WTC11 (cell line): ENCODE data around the gene MAP4K3.

Experiments
- GABPB1 ChIP-seq: sonication (generic); formaldehyde crosslinking; IDR thresholded peaks from 2 replicates; pipeline ENCODE4 v1.8.1; 2023; ENCODE audit warnings: mild to moderate bottlenecking, missing genetic modification reagents
- TCF7 ChIP-seq: sonication (generic); formaldehyde crosslinking; IDR thresholded peaks from 2 replicates; pipeline ENCODE4 v1.8.0; 2022; ENCODE audit warnings: mild to moderate bottlenecking, low read depth, missing genetic modification reagents, moderate library complexity
- TEAD4 ChIP-seq: sonication (generic); formaldehyde crosslinking; IDR thresholded peaks from 2 replicates; pipeline ENCODE4 v1.8.0; 2022; ENCODE audit warnings: mild to moderate bottlenecking, missing genetic modification reagents
- TF ChIP-seq, protein P1 (sequence below): sonication (generic); formaldehyde crosslinking; IDR thresholded peaks from 2 replicates; pipeline ENCODE4 v1.8.0; 2022; ENCODE audit warnings: mild to moderate bottlenecking, missing genetic modification reagents
- TF ChIP-seq, protein P2 (sequence below): fragments of 200-600 bp; IDR thresholded peaks from 2 replicates; pipeline ENCODE4 v1.8.0; 2022; ENCODE audit warnings: antibody characterized with exemption

DNA sequence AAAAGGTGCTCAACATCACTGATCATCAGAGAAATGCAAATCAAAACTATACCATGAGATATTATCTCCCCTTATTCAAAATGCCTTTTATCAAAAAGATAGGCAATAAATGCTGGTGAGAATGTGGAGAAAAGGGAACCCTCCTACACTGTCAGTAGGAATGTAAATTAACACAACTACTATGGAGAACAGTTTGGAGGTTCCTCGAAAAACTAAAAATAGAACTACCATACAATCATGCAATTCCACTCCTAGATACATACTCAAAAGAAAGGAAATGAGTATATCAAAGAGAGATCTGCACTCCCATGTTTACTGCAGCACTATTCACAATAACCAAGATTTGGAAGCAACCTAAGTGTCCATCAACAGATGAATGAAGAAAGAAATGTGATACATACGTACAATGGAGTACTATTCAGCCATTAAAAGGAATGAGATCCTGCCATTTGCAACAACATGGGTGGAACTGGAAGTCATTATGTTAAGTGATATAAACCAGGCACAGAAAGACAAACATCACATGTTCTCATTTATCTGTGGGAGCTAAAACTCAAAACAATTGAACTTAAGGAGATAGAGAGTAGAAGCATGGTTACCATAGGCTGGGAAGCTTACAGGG lies 63.8 kb downstream of the MAP4K3 start:
- TF ChIP-seq GABPB1 (no peak), TCF7 (CRISPR knock-in tag) (no peak), TEAD4 (no peak)
- TF ChIP-seq, protein P1, sequence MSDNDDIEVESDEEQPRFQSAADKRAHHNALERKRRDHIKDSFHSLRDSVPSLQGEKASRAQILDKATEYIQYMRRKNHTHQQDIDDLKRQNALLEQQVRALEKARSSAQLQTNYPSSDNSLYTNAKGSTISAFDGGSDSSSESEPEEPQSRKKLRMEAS, result no peak
- TF ChIP-seq, protein P2, sequence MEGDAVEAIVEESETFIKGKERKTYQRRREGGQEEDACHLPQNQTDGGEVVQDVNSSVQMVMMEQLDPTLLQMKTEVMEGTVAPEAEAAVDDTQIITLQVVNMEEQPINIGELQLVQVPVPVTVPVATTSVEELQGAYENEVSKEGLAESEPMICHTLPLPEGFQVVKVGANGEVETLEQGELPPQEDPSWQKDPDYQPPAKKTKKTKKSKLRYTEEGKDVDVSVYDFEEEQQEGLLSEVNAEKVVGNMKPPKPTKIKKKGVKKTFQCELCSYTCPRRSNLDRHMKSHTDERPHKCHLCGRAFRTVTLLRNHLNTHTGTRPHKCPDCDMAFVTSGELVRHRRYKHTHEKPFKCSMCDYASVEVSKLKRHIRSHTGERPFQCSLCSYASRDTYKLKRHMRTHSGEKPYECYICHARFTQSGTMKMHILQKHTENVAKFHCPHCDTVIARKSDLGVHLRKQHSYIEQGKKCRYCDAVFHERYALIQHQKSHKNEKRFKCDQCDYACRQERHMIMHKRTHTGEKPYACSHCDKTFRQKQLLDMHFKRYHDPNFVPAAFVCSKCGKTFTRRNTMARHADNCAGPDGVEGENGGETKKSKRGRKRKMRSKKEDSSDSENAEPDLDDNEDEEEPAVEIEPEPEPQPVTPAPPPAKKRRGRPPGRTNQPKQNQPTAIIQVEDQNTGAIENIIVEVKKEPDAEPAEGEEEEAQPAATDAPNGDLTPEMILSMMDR, result no peak
